OCI-M2 (cell line): Measurements from ENCODE around the gene NTN1.

ENCODE experiments used
- DNase-seq: peaks from one replicate; lab custom pipeline; 2025; ENCODE audit not compliant: unreplicated experiment; lab: John Stamatoyannopoulos, UW

The NTN1 gene

DNA sequence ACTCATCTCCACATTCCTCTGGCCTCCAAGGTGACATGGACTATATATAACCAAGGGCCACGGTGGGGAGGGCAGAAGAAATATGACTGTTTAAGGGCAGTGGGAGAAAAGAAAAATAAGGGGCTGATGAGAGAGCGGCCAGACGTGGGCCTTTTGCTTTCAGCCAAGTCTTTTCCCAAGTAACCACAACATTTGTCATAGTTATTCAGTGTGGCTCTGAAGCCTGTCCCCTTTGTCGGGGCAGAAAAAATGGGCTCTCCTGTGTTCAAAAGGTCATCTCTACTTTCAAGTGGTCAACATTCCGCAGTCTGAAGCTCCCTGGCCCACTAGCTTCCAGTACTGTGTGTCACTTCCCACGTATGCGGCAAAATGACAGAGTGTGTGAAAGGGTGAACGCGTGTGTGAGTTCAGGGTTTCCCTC is 245.4 kb downstream of the NTN1 start:
- DNase-seq: no peak

DNA sequence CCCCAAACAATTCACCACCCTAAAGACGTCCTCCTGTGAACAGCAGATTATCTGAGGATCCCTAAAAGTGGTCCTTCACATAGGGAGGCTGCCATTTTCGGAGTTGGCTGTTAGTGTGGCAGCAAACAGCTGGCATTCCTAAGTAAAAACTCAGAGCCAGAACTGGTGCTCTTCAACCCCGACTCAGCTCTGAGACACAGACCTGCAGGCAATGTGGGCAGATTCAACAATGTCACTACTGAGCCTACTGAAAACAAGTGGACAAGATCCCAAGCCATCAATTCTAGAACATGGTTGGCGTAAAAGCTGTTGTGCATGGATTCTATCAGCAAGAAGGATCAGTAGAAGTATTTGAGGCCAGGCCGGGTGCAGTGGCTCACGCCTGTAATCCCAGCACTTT is 247.2 kb downstream of the NTN1 start:
- no peak for DNase-seq

DNA sequence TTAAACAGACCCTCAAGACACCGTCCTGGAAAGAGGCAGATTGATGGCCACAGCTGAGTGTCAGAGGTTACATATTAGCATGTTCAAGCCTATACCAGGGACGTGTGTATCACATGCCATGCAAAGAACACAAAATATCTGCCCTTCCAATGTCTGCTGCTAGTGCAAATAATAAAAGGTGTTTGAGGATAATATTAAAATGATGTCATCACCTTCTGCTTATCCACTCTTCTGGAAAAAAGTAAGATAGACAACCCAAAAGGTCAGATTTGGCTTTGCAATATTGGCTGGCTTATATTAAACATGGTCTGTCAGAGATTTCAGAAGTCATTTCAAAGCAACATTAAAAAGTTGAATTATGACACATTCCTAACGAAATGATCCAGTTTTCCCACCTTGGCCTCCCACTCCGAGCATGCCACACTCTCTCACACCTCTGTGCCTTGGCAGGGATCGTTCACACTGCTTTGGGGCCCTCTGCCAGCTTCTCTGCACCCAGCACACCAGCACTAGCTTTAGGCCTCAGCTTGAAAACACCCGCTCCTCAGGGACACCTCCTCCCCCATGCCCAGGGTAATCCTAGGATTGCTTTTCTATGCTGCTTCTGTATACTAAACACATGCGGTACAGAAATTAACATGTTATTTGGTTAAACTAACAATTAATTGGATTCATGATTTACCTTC is 248.2 kb downstream of the NTN1 start:
- DNase-seq: no peak

DNA sequence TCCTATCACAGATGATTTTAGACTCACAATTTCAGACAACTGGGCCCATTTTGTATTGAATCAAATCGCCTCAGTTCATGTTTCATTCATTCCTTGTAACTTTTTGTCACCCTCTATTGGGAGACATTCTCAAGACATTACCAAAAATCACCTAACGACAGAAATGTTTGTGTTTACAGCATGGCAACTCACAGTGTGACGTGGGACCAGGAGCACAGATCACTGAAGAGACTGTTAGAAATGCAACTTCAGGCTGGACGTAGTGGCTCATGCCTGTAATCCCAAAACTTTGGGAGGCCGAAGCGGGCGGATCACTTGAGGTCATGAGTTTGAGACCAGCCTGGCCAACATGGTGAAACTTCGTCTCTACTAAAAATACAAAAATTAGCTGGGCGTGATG is 249.6 kb downstream of the NTN1 start:
- DNase-seq: no peak

DNA sequence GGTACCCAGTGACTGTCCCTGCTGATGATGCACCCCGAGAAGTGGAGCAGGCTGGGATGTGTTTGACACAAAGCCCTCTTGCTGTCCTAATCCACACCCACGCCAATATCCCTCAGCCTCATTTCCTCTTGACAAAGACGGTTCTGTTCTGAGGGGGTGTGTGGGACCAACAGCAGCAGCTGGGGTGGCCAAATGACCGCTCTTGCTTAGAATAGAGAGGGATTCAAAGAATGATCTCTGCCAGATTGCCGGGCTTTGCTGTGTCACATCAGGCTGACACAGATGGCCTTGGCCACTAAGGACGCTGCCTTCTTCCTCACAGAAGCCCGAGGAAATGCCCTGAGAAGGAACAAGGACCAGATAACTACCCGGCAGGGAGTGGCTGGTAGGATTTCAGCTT is 250.7 kb downstream of the NTN1 start:
- DNase-seq: no peak

DNA sequence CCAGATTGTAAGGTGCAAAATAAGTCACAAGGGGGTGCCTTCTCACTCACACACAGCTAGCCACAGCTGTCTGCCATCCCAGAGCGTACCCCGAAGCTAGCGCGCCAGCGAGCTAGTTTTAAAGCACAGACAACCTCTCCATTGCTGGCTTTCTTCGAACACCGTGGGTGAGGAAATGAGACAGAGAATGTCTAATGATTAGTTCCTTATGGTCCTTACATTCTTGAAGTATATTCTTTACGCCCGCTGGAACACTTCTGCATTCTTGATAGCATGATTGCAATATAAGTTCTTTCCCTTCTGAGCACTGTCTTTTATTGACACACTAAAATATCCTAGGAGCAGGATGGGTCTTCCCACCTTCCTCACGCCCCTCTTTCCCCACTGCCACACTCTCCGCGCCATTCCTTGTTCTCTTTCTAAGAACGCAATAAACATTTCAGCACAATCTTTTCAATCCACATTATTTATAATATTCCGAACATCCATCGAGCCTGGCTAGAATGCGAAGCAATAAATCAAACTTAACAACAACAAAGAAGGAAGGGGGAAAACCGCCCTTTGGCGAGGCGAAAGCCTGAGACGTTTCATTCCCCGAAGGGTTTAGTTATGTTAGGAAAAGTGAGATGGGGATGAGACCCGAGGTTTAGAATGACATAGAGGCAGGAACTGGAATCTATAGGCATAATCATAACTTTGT is 251.3 kb downstream of the NTN1 start:
- DNase-seq: no peak

DNA sequence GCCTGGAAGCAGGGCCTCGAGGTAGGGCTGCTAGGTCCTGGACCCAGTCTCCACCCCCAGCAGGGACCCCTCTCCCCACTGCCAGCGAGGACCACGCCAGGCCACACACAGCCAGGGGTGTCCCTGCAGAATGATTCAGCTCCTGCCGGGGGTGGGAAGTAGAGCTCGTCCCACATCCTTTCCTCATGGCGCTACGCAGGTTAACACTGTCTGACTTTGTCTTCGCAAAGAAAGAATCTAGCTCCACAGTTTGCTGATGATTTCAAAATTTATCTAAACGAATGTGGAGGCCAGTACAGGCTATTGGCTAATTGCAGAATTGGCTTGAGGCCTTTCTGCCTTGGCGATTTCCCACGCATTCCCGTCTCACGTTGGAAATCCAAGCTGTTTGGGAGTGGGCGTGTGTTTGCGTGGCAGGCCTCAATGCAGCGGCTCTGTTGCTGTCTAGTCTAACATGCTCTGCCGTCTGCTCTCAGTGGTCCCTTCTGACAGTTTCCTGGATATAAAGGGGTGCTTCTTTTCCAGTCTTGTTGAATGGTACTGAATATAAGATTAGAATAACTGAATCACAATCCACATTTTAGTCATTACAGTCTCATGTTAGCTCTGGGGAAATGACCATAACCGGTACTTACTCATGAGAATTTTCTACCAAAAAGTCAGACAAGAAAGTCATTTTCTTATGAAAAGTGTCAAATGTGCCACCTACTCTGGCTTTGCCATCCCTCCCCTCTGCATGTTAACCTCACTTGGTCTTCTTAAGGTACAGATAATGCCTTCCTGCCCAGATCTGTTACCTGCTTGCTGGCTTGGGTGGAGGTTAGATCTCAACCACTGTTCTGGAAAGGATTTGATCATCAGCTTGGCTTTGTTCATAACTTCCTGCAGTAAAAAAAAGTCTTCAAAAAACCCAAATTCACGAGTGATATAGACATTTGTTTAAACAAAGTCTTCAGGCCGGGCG is 252.4 kb downstream of the NTN1 start:
- DNase-seq: no peak

DNA sequence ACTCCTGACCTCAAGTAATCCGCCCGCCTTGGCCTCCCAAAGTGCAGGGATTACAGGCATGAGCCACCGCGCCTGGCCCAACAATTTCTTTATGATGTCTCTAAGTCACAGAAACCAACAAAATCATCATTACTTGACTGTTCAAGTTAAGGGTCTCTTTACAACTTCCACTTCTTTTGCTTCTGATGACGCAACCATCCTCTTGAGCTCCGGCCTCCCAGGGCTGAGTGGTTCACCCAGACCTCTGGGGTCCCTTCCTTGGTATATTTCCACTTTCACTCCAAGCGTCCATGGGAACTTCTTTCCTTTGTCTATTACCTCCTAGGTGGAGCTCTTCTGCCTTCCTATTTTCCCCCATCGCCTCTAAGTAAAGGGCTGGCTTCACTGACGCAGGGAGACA is 253.7 kb downstream of the NTN1 start:
- DNase-seq: no peak

DNA sequence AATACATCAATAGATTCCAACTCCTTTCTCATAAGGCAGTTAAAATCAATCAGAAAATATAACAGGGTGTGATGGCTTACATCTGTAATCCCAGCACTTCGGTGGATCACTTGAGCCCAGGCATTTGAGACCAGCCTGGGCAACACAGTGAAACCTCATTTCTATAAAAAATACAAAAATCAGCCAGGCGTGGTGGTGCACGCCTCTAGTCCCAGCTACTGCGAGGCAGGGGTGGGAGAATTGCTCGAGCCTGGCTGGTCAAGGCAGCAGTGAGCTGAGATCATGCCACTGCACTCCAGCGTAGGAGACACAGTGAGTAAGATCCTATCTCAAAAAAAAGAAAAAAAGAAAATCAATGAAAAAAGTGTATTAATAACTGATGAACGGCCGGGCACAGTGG is 258.6 kb downstream of the NTN1 start:
- DNase-seq: no peak

DNA sequence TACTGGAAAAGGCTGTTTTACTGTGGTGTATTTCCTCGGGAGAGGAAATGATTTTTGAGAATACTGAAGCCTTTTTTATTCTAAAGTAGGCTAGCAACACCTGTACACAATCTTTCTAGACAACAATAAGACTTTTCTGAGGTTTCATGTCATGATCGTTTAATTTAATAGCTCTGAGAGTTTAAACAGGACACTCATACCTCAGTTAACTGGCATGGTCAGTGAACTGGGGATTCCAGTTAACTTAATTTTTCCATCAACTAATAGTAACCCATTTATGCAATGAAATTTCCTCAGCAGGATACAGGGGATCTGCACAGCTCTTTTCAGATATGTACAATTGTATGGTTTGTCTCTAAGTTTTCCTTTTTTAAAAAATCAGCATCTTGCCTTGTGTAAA is 262.6 kb downstream of the NTN1 start:
- DNase-seq: no peak

DNA sequence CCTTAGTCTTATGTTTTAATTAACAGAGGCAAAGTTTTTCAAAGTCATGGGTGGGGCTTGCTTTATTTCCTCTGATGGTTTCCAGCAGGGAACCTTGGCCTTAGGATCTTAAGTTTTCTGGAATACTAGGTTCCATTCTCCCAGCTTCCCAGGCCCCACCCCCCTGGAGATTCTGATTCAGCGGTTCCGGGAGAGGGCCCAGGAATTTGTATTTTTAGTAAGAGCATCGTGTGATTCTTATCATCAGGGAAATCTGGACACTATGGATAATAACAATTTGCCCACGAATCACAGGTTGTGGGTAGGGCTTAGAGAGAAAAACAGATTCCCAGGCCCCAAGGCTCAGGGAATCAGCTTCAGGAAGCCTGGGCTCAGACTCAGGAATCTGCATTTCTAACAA is 263.6 kb downstream of the NTN1 start:
- no peak for DNase-seq

DNA sequence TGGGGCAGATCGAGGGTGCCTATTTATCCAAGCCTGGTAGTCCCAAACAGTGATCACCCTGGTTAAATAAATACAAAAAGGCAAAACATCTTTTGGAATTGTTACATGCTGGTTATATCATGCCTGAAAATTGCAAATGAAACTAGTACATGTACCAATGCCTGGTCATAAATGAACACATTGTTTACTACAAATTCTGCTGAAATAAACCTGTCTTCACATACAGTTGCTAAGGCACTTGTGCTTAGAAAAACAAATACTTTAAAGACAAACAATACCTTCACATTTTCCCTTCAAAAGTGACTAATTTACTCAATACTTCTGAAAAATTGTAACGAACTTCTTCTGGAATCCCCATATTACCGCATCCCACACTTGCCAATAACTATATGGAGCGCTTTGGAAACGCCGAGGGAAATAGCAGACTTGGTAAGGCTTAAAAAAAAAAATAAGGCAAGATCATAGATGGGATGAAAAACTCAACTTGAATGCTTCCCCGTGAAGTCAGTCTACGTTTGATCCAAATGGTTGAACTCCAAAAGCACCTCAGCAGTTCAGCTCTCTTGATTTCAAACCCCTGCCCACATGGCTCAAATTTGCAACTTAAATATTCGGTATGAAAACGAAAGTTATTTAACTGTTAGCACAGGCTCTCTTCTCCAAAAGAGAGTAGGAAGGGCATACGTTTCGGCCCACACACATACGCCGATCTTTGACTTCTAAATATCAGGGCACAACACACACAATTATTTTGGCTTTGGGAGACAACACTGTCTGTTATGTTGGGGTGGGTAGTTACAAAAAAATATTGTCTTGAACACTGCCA is 264.5 kb downstream of the NTN1 start:
- DNase-seq: no peak

DNA sequence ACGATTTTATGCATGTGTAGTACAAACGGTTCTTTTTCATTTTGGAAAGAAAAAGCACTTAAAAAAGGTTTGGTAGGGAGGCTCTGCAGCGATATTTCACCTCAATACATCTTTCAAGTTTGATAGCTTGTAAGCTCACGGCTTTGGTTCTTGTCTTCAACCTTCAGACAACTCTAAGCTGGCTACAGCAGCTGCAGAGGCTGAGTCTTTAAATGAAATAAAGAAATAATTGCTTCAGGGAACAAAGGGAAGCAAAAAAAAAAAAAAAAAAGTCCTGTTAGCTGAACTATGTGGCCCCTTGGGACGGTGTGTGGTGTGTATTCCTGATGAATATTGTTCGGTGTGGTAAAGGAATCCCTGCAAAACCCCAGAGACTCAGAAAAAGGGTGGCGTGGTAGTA is 265.1 kb downstream of the NTN1 start:
- no peak for DNase-seq

DNA sequence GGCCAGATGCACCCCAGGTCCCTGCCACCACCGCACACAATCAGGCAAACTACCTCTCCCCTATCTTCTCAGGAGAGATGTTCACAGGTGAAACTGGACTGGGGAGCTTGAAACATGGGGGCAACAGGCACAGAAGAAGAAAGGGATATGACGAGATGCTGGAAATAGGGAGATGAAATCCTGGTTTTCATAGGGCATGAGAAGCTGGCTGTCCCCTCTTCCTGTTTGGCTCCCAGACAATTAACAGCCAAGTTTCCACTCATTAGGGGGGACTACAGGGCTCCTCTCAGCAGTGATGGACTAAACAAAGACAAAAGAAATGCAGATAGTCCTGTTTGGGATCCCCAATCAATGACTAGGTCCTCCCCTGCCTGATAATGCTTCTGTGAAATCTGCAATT is 266.0 kb downstream of the NTN1 start:
- DNase-seq: no peak

DNA sequence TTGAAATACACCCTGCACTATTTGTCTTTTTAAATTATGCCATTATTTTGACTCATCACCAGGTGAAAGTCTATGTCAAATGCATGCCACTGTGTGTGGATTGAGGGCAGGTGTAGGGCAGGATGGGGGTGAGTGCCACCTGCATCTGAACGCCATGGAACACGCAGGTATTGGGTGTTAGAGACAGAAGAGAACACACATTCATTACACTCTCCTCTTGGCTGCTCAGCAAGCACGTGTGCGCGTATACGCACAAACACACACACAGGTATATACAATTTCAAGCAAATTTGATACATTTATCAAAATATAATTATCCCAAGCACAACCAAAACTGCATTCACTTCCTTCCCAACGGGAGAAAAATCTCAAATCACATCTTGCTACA is 268.9 kb downstream of the NTN1 start:
- DNase-seq: no peak

DNA sequence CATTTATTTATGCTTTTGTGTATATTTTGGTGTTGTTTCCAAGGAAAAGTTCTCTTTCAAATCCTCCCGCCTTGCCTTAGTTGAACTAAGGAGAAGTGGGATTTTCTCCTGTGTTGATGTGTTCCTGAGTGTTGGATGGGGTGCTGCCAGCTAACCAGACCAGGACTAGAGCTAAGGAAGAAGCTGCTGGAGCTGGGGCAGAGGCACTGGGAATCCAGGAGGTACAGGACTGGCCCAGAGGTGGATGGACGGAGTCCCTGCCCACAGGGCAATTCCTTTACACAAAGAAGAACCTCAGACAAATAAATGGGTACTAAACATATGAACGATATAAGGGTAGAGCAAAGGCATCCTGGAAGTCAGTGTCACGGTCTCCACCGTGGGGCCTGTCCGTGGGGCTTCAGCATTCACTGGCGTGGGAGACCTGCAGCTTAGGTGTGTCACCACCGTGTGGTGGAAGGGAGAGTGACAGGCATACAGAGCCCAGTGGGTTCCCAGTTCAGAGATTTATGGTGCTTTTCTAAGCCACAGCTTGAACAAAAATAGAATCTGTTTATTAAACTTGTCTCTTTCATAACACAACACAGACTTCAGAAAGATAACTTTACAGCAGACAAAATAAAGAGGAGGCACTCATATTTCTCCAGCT is 270.7 kb downstream of the NTN1 start:
- DNase-seq: no peak

DNA sequence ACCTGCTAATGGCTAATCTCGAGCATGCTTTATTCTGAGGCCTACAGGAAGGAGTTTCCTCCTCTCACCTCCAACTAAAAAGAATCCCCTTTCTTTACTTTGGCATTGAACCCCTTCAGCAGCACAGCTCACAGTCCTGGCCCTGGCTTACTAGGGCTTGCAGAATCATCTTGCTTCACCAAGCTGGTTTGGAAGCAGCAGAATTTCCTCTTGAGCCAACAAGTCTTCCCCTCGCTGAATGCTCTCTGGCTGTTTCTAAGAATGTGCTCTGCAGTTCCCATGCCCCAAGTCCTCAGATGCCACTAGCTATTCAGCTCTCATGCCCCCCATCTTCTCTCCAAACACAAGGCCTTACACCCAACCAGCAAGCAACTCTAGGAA is 271.2 kb downstream of the NTN1 start:
- DNase-seq: no peak
